GM20000 (cell line): ENCODE measurements around the gene FARS2.

Experiments used
- DNase-seq: peaks from one replicate; pipeline ENCODE4 v3.0.0; 2012; ENCODE audit warnings: low spot score
- TF ChIP-seq, protein P1 (sequence below): IDR thresholded peaks from 2 replicates; pipeline ENCODE4 v1.5.1; 2012; ENCODE audit warnings: mild to moderate bottlenecking, control low read depth; ENCODE audit errors: extremely low read depth, missing control alignments

Gene FARS2

DNA sequence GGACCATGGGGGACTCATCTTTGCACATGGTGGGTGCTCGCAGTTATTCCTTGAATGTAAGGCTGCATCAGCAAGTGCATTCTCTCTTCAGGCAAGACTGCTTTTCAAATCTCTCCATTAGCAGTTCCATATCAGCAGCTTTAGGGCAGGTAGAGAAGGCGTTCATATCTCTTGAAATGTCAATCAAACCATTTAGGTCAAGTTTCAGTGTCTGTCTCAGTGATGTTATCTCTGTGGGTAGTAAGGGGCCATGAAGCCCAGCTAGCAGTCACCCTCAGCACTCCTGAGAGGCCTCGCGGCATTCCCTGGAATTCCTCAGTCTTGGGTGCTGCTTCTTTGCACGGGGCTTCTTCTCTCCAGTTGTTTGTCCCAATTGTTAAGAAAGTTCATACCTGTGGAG is 24.2 kb downstream of the FARS2 start:
- TF ChIP-seq, protein P1, sequence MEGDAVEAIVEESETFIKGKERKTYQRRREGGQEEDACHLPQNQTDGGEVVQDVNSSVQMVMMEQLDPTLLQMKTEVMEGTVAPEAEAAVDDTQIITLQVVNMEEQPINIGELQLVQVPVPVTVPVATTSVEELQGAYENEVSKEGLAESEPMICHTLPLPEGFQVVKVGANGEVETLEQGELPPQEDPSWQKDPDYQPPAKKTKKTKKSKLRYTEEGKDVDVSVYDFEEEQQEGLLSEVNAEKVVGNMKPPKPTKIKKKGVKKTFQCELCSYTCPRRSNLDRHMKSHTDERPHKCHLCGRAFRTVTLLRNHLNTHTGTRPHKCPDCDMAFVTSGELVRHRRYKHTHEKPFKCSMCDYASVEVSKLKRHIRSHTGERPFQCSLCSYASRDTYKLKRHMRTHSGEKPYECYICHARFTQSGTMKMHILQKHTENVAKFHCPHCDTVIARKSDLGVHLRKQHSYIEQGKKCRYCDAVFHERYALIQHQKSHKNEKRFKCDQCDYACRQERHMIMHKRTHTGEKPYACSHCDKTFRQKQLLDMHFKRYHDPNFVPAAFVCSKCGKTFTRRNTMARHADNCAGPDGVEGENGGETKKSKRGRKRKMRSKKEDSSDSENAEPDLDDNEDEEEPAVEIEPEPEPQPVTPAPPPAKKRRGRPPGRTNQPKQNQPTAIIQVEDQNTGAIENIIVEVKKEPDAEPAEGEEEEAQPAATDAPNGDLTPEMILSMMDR, result no peak
- no peak for DNase-seq

DNA sequence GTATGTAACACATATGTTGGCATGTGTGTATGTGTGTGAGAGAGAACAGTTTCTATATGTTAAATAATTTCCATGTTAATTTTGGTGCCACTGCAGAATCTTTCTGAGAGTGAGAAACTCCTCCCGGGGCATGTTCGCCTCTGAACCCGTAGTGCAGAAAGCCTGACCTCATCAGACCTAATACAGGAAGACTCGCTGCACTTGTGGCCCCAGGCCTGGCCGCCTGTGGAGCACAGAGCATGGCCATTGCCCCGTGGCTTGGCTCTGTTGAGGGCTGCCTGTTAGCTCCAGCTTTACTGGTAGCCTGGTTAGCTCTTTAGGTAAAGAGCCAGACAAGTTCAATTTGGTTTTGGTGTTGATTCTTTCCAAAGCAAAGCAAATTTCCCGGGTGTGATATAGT is 25.5 kb downstream of the FARS2 start:
- no peak for DNase-seq
- TF ChIP-seq, protein P1, result no peak

DNA sequence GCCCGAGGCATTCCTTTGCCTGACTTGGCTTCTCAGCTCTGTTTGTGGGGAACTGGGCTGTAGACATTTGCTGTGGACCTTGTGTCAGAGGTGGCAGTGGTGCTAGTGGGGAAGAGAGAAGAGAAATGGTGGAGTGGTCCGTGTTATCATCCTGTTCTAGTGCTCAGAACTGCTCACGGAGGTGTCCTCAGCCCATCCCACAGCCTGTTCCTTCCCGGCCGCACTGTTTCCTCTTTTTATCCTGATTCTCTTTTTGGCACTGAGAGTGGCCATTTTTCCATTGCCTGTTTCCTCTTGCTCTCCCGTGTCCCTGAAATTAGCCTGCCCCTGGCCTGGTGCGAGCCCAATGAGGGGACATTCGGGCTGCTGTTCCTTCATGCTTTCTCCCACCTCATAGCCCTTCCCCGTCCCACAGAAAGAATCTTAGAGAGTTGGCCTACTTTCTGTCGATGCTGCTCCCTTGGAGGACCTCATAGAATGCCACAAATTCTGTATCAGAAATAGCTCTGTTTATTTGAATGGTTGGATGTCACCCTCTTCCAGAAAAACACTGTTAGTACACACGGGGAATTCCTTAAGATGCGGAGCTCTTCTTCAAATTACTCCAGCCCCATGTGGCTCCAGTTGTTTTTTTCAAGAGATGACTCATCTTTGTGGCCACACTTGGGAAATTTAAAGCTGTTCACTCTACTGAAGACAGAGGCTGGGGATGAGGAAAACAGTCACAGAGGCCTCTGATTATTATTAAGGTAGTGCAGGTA is 26.1 kb downstream of the FARS2 start:
- DNase-seq, result no peak
- TF ChIP-seq, protein P1, result no peak

DNA sequence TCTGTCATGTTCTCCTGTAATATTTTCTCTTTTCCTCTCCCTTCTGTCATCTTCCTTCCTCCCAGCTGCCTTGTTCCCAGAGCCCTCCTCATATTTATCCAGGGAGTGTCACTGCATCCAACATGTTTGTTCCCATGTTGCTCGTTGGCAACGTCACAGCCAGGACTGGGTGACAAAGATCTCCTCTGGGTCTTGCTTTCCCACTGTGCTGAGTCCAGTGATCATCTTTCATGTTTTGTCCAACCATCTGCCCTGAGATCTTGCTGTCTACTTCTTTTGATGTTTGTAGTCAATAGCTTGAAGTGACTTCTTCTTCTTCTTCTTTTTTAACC is 26.6 kb downstream of the FARS2 start:
- DNase-seq, result no peak
- TF ChIP-seq, protein P1, result no peak

DNA sequence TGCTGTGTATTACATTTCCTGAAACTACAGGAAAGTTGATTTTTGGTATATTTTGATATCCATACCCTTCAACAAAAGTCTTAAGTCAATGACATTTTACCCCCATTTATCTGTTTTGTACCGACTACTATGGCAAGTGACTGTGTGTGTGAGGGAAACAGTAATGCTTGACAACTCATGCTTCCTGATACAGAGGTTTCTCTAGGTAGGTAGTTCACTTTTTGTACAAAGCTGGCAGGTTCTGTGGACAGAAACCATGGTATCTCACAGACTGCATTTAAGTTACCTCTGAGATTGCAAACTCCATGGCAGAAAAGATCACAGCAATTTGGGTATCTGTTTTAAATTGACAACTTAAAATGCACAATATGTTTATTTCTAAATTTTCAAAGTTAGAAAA is 28.8 kb downstream of the FARS2 start:
- TF ChIP-seq, protein P1, result no peak
- no peak for DNase-seq

DNA sequence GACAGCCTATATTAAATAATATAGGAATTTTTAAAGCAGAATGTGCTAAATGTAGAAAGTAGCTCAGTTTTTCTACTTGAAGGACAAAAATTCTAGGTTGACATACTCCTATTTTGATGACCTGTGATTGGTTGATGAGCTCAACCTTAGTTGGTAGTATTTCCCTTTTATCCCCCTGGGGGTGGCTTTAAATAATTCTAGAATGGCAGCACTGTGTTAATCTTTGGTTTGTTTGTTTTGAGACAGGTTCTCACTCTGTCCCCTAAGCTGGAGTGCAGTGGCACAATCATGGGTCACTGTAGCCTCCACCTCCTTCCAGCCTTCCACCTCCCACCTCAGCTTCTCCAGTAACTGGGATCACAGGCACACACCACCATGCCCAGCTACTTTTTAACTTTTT is 29.2 kb downstream of the FARS2 start:
- TF ChIP-seq, protein P1, result no peak
- no peak for DNase-seq

DNA sequence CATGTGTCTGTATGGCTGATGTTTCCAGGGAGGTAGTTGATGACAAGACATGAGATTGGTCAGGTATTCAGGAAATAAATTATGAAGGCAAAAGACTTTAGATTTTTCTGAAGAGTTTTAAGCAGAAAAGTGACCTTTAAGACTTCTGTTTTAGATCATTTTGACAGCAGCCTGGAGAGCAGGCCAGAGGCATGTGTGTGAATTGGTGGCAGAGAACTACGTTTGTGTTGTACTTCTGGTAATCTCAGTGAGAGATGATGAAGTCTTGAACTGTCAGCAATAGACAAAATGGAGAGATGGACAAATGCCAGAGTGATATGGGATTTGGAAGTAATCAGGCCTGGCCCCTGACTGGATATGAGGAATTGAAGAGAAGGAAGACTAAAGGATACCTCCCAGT is 30.8 kb downstream of the FARS2 start:
- TF ChIP-seq, protein P1, result no peak
- no peak for DNase-seq
